Neural progenitor cell (in vitro differentiated cells): ENCODE results near the gene TRIM23.

ENCODE experiments used
- EZH2phosphoT487 ChIP-seq: fragments of 200-600 bp; sonication (generic); IDR thresholded peaks from 2 replicates; pipeline ENCODE4 v1.6.1; 2017; ENCODE audit warnings: antibody characterized with exemption
- TF ChIP-seq, protein P1 (sequence below): fragments of 200-600 bp; sonication (generic); IDR thresholded peaks from 2 replicates; pipeline ENCODE4 v1.5.1; 2017; ENCODE audit warnings: antibody characterized with exemption, mild to moderate bottlenecking

DNA sequence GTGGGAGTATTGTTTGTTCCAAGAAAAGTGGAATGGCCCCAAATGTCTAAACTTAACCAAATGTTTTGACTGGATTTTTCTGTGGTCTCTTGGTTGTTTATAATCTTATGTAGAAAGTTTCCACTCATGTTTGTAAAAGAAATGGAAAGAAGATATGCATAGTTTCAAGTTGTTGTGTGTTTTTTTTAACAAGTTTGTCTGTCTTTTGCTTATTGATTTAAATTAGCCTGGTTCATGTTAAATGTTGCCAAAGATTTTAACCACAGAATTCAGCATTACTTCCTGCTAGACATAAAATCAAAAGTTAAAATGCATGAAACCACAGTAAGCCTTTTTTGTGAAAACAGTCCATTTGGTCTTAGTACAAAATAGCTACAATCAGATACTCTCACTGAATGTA lies 47.0 kb downstream of the TRIM23 start:
- TF ChIP-seq, protein P1, sequence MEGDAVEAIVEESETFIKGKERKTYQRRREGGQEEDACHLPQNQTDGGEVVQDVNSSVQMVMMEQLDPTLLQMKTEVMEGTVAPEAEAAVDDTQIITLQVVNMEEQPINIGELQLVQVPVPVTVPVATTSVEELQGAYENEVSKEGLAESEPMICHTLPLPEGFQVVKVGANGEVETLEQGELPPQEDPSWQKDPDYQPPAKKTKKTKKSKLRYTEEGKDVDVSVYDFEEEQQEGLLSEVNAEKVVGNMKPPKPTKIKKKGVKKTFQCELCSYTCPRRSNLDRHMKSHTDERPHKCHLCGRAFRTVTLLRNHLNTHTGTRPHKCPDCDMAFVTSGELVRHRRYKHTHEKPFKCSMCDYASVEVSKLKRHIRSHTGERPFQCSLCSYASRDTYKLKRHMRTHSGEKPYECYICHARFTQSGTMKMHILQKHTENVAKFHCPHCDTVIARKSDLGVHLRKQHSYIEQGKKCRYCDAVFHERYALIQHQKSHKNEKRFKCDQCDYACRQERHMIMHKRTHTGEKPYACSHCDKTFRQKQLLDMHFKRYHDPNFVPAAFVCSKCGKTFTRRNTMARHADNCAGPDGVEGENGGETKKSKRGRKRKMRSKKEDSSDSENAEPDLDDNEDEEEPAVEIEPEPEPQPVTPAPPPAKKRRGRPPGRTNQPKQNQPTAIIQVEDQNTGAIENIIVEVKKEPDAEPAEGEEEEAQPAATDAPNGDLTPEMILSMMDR = no peak
- no peak for TF ChIP-seq EZH2phosphoT487
